T-helper 1 cell (primary cell): ENCODE results near the gene PRR23E.

ENCODE experiments used
- DNase-seq, 5 donors: peaks; one replicate each; pipeline ENCODE4 v3.0.0-alpha.2; 2012 to 2020

PRR23E gene

GRCh38 chr3:127235706-127236105 lies 42.8 kb downstream of the PRR23E start:
- no peak for DNase-seq

- no peak for DNase-seq
Measured at GRCh38 chr3:127237835-127238234, 44.9 kb downstream of the PRR23E start.

DNA sequence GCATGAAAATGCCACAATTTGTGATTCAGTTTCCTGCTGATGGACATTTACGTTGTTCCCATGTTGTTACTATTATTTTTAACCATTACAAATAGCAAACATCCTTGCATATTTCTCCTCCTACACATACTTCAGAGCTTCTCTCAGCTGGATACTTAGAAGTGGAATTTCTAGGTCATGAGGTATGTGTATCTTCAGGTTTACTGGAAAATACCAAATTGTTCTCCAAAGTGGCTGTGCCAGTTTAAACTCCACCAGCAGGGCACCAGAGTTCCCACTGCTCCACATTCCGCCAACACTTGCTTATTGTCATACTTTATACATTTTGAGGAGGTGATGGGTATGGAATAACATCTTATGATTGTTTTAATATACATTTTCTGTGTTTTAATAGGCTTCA lies 45.7 kb downstream of the PRR23E start:
- no peak for DNase-seq

DNA sequence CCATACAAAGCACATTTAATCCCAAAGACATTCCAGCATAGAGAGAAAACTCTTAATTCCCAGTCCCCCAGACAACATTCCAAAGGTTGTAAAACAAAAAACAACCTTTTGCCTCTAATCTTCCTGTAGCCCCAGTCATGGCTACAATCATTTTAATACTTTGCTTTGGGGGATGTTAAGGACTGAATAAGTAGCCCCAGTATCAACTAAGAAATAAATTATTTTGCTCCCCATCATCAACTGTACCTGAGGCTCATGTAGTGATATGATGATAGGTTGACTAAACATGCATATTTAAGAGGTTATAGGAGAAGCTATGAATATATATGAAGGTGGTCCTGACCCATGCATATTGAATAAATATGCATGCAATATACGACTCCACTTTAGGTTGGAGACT lies 54.4 kb downstream of the PRR23E start:
- no peak for DNase-seq
